Hypothalamus (tissue), 51 donors: ENCODE data around the gene CEP164.
A peak's percentile ranks its signal among the peaks of the same experiment; 100 is the strongest.

Experiments
- DNase-seq, 51 donors: peaks; one replicate each; lab custom pipeline; 2025; lab: John Stamatoyannopoulos, UW

The CEP164 gene

GRCh38 chr11:117457031-117457785, 129.6 kb downstream of the CEP164 start:
- no peak for DNase-seq

- no peak for DNase-seq
Observed at GRCh38 chr11:117457835-117458234, 130.2 kb downstream of the CEP164 start.

DNA sequence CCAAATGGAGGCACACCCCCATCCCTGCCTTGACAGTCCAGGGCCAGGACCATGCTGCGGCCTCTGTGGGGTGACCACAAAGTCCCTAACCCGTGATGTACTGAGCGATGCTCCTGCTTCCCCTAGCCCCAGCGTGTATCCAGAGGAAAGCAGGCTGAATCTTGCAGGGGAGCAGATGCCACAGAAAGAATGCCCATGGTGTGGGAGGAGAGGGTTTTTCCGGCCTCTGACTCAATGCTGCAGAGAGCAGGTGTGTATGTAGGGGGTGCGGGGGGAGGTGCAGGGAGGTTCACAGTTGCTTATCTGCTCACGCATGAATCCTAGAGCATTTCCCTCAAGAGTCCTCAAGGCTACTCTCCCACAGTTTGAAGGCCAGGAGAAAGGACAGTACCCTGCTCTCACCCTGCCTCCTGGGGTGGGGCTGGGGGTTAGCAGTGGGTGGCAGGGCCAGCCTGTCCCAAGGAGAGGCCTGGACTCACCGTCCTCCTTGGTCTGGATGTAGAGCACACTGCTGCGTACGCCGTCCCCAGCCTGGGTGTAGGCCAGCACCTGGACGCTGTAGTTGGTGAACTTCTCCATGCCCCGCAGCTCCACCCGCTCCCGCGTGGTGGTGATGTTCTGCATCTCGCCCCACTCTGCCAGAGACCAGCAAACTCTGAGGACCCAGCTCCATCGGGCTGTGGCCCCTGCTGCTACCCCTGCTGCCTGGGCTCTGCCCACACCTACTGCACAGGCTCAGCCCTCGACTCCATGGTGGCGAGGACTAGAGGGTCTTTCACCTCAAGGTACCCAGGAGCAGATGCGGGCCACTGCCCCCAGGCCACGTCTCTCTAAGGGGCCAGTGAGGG, 130.8 kb downstream of the CEP164 start:
- DNase-seq = peak in 1 of 51 donors; percentile 15

GRCh38 chr11:117459123-117459978, 131.7 kb downstream of the CEP164 start:
- DNase-seq = no peak

- no peak for DNase-seq
Observed at GRCh38 chr11:117459979-117460300, 132.3 kb downstream of the CEP164 start.

GRCh38 chr11:117461396-117462182, 133.9 kb downstream of the CEP164 start:
- DNase-seq = no peak

DNA sequence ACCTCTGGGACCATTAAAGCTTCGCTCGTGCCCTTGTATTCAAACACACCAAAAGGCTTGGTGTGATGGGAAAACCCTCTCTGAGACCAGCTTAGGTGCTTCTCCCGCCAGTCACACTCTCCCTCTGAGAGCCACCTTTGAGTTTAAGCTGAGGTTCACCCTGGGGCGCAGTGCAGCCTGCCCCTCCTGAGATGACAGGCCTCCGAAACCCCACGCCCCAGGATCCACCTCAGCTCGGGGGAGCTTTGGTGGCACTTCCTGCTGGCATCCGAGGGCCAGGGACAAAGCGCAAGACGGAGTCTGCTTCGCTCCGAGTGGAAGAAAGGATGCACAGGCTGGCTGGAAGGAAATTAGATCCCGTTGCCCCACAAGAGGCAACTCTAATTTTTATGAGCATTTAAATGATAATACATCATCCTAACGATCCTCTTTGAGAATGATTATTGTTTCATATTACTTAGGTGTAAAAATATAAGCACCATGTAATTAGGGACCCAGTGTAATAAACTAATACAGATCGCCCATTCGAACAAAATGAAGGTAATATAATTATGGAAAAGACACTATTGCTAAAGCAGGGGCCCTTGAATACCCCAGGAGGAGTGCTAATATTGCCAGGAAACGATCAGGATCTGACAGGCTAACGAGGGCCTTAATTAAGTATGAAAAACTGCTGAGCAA, 134.7 kb downstream of the CEP164 start:
- DNase-seq = no peak

GRCh38 chr11:117462864-117463247, 135.2 kb downstream of the CEP164 start:
- DNase-seq = no peak
